ENCODE results near the gene FADS1.

DNA sequence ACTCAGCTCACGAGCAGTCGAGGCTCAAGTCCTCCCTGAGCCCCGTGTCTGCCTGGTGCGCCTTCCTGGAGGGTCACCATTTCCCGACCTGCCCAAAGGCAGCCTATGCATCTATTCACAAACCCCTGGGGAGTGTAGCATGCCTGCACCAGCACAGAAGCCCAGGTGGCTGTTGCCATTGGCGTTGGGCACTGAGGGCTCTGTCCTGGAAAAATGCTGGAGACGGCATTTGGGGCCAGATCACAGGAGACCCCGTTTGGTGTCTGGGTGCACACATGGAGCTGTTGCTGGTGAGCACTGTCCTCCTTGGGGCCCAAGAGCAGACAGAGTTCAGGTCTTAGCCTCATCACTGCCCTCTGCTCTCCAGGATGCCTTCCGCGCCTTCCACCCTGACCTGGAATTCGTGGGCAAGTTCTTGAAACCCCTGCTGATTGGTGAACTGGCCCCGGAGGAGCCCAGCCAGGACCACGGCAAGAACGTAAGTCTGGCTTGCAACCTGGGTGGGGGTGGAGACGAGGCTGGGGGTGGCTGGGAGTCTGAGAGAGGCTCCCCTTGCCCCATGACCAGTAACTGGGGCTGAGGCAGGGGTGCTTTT is 20.7 kb upstream of the FADS1 start:
- TF ChIP-seq, protein P1, sequence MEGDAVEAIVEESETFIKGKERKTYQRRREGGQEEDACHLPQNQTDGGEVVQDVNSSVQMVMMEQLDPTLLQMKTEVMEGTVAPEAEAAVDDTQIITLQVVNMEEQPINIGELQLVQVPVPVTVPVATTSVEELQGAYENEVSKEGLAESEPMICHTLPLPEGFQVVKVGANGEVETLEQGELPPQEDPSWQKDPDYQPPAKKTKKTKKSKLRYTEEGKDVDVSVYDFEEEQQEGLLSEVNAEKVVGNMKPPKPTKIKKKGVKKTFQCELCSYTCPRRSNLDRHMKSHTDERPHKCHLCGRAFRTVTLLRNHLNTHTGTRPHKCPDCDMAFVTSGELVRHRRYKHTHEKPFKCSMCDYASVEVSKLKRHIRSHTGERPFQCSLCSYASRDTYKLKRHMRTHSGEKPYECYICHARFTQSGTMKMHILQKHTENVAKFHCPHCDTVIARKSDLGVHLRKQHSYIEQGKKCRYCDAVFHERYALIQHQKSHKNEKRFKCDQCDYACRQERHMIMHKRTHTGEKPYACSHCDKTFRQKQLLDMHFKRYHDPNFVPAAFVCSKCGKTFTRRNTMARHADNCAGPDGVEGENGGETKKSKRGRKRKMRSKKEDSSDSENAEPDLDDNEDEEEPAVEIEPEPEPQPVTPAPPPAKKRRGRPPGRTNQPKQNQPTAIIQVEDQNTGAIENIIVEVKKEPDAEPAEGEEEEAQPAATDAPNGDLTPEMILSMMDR (IDR thresholded peaks at IDR 0.05 in 4 of 5, conservative IDR thresholded peaks at IDR 0.05 in 1 of 5): no peak
- no peak for TF ChIP-seq POLR2A (IDR thresholded peaks at IDR 0.05)

Data from gastrocnemius medialis (tissue), 4 donors.